ENCODE data around the gene ZNF407.

The ZNF407 gene

GRCh38 chr18:75088021-75088506 is 490.4 kb downstream of the ZNF407 start:
- TF ChIP-seq EZH2phosphoT487 (IDR thresholded peaks at IDR 0.05; ENCODE audit: low read length) (no peak), EZH2 (optimal IDR thresholded peaks at IDR 0.05; ENCODE audit: low read depth, low read length) (no peak), CTCF (IDR thresholded peaks at IDR 0.05; ENCODE audit: low read length) (no peak)
- no peak overlapping the region for H2AFZ ChIP-seq (ENCODE audit: low read length)
- H3K36me3 ChIP-seq (replicated peaks; ENCODE audit: insufficient read depth, low read length): no peaks in the 10 kb centered on the region
- H3K27ac ChIP-seq (ENCODE audit: low read length): no peak overlapping the region
- H3F3A ChIP-seq (ENCODE audit: insufficient read depth, low read length): no peaks in the 10 kb centered on the region
- H4K20me1 ChIP-seq (ENCODE audit: insufficient read depth, low read length): no peaks in the 10 kb centered on the region
- H3K4me1 ChIP-seq (ENCODE audit: low read length): no peaks in the 10 kb centered on the region
- no peaks in the 10 kb centered on the region for H3K27me3 ChIP-seq (replicated peaks; ENCODE audit: insufficient read depth, low read length)
- H3K4me2 ChIP-seq (ENCODE audit: low read depth, low read length): no peak overlapping the region
- H3K9ac ChIP-seq (ENCODE audit: low read length): no peak overlapping the region
- no peaks in the 10 kb centered on the region for H3K9me3 ChIP-seq (replicated peaks; ENCODE audit: insufficient read depth, low read length)
- DNase-seq: no peak
- no peaks in the 10 kb centered on the region for H3K79me2 ChIP-seq (ENCODE audit: low read length)
- no peak overlapping the region for H3K4me3 ChIP-seq (ENCODE audit: low read length)
- no peaks in the 10 kb centered on the region for H3K9me2 ChIP-seq (replicated peaks; ENCODE audit: insufficient read depth, low read length)

- Histone ChIP-seq H3K79me2 (ENCODE audit: low read length) (no peaks in the 10 kb centered on the region), H3K4me3 (ENCODE audit: low read length) (no peak overlapping the region), H3K9me3 (replicated peaks; ENCODE audit: insufficient read depth, low read length) (no peaks in the 10 kb centered on the region), H3K4me1 (ENCODE audit: low read length) (no peaks in the 10 kb centered on the region), H3K27me3 (replicated peaks; ENCODE audit: insufficient read depth, low read length) (no peaks in the 10 kb centered on the region), H3K4me2 (ENCODE audit: low read depth, low read length) (no peak overlapping the region), H3K36me3 (replicated peaks; ENCODE audit: insufficient read depth, low read length) (no peaks in the 10 kb centered on the region), H3K27ac (ENCODE audit: low read length) (no peak overlapping the region), H3K9ac (ENCODE audit: low read length) (no peak overlapping the region), H2AFZ (ENCODE audit: low read length) (no peak overlapping the region), H3F3A (ENCODE audit: insufficient read depth, low read length) (no peaks in the 10 kb centered on the region), H4K20me1 (ENCODE audit: insufficient read depth, low read length) (no peaks in the 10 kb centered on the region), H3K9me2 (replicated peaks; ENCODE audit: insufficient read depth, low read length) (no peaks in the 10 kb centered on the region)
- no peak for DNase-seq
- TF ChIP-seq EZH2 (optimal IDR thresholded peaks at IDR 0.05; ENCODE audit: low read depth, low read length) (no peak), EZH2phosphoT487 (IDR thresholded peaks at IDR 0.05; ENCODE audit: low read length) (no peak), CTCF (IDR thresholded peaks at IDR 0.05; ENCODE audit: low read length) (no peak)
Measured at GRCh38 chr18:75088622-75089211, 491.0 kb downstream of the ZNF407 start.

GRCh38 chr18:75089748-75090327 is 492.2 kb downstream of the ZNF407 start:
- DNase-seq: no peak
- no peaks in the 10 kb centered on the region for H3K9me2 ChIP-seq (replicated peaks; ENCODE audit: insufficient read depth, low read length)
- H3F3A ChIP-seq (ENCODE audit: insufficient read depth, low read length): no peaks in the 10 kb centered on the region
- no peaks in the 10 kb centered on the region for H3K36me3 ChIP-seq (replicated peaks; ENCODE audit: insufficient read depth, low read length)
- no peak overlapping the region for H2AFZ ChIP-seq (ENCODE audit: low read length)
- no peaks in the 10 kb centered on the region for H3K79me2 ChIP-seq (ENCODE audit: low read length)
- no peaks in the 10 kb centered on the region for H3K27me3 ChIP-seq (replicated peaks; ENCODE audit: insufficient read depth, low read length)
- no peaks in the 10 kb centered on the region for H3K9me3 ChIP-seq (replicated peaks; ENCODE audit: insufficient read depth, low read length)
- no peak overlapping the region for H3K4me3 ChIP-seq (ENCODE audit: low read length)
- no peak overlapping the region for H3K4me2 ChIP-seq (ENCODE audit: low read depth, low read length)
- H3K9ac ChIP-seq (ENCODE audit: low read length): no peak overlapping the region
- TF ChIP-seq EZH2phosphoT487 (IDR thresholded peaks at IDR 0.05; ENCODE audit: low read length): no peak
- no peak for TF ChIP-seq EZH2 (optimal IDR thresholded peaks at IDR 0.05; ENCODE audit: low read depth, low read length)
- TF ChIP-seq CTCF (IDR thresholded peaks at IDR 0.05; ENCODE audit: low read length): no peak
- no peak overlapping the region for H3K27ac ChIP-seq (ENCODE audit: low read length)
- no peaks in the 10 kb centered on the region for H4K20me1 ChIP-seq (ENCODE audit: insufficient read depth, low read length)
- no peaks in the 10 kb centered on the region for H3K4me1 ChIP-seq (ENCODE audit: low read length)

Measured in MM.1S (cell line).